Stimulated activated CD8-positive, alpha-beta memory T cell treated with anti-CD3 and anti-CD28 coated beads, Interleukin-15, amount 100 ng/mL, for 48 hours (primary cell): ENCODE measurements around the gene MIXL1.
"Not testable (repeated sequence)": the region's sequence is repeated elsewhere in the genome, so short reads cannot be mapped to it uniquely, and the experiment has no call there.

Experiments
- DNase-seq, 2 donors: peaks; one replicate each; pipeline ENCODE4 v3.0.0-alpha.2; 2020; ENCODE audit warnings: low read depth in 2 of 2

MIXL1 gene

DNA sequence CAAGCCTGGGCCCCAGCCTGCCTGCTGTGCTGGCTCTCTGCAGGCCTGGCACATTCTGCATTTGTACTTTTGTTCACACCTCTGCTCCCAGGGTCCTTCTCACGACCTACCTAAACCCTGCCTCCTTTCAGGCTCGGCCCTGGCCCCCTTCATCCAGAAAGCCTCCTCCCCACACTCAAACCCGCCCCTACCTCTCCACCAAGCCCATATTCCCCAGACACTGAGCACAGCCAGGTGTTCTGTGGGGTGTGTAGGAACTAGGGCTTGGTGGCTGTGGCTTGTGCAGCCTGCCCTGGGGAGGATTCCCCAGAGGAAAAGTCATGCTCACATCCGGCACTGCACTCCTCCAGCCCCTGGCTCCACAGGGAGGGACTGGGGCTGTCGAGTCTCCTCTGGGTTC lies 8.2 kb upstream of the MIXL1 start:
- DNase-seq: no peak

DNA sequence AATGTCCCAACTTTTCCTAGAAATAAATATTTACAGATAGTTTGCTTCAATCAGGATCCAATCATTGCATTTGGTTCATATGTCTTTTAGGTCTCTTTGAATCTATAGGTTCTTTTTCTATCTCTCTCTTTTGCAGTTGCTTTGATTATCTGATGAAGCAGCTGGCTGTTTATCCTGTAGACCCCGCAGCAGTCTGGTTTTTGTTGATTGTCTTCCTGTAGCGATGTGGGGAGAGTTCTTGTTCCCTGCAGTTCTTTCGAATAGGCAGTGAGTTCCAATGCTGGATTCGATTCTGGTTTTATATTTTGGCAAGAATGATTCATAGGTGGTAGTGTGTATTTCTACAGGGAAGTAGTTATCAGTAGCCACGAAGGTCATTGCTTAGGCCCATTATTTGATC lies 7.4 kb upstream of the MIXL1 start:
- DNase-seq: no peak

DNA sequence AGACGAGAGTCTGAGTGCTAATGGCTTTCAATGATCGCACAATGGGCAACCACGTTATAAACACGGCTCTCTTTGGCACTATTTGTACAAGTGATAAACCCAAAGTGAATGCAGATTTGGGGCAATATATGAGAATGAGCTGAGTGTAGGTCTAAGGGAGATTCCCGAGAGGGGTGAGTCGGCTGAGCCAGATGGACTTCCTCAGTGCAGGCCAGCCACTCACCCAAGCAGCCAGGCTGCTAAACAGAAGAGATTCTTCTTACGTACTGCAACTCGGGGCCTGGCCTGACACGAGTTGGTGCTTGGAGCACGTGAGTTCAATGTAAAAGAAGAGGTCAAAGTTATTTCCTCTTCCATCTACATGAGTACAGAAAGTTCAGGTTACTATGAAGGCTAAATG lies 6.2 kb upstream of the MIXL1 start:
- DNase-seq: no peak

DNA sequence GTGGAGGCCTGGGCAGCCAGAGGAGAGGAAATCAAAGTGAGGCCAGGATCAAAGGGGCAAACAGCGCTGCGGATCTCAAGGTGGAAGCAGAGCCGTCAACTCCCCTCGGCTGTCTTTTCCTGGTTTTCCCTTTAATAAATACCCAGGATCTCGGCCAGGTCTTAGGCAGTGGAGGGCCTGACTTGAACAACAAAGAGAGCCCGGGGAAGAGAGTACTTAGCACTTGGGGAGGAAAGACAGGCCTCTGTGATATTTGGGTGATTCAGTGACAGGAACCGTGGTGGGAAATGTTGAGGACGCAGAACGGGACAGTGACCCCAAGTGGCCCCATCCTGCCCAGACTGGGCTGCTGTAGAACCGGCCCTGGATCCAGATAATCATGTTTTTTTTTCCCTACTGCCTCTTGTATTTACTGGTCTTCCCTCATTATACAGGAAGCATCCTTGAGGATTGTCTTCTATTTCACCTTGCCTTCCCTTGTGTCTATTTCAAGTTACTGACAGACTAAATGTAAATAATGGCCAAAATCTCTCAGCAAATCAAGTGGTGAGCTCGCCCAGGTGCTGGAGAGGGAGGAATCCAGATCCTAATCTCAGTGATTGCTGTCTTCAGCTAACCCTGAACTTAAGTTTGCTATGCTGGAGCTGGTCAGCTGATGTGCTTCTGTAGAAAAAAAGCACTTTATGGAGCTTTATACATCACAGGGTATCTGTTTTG lies 2.8 kb upstream of the MIXL1 start:
- no peak for DNase-seq

DNA sequence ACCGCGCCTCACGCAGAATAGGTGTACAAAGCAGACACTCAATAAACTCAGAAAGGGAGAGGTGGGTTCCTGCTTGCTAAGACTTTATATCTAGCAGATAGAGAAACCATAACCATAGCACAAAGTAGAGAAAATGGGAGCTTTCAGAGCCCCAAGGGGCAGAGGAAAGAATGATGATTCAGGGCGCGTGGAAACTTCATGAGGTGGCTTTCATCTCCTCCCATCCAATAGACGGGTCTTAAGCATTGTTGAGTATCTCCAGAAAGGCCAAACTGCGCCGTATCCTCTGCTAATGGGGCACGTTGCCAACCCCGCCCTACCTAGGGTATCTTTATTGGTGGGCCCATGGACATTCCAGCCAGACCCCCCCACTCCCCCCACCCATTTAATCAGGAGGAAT lies 778 bp upstream of the MIXL1 start:
- DNase-seq: no peak

DNA sequence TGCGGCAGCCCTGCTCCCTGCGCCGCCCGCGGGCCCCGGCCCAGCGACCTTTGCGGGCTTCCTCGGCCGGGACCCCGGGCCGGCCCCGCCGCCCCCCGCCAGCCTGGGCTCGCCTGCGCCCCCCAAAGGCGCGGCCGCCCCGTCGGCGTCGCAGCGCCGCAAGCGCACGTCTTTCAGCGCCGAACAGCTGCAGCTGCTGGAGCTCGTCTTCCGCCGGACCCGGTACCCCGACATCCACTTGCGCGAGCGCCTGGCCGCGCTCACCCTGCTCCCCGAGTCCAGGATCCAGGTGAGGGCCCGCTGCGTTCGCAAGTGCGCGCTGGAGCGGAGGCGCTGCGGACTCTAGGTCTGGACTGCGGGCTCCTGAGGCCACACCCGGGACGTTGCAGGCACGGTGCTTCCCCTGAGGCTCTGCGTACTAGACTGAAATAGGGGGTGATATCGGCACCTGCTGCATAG lies 351 bp downstream of the MIXL1 start:
- DNase-seq: no peak

DNA sequence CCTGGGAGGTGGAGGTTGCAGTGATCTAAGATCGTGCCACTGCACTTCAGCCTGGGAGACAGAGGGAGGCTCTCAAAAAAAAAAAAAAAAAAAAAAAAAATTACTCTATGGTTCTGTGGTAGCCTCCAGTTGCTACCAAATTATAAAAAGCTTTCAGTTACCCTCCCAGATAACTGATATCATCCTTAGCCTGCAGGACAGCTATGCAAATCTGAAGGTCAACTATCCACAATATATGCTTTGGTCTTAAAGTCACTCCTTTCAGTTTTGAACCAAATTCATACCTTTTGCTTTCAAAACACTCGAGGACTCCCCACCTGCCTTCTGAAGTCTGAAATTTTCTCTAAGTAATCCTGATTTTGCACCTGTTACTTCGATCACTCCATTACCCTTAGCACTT lies 3.1 kb downstream of the MIXL1 start:
- no peak for DNase-seq

DNA sequence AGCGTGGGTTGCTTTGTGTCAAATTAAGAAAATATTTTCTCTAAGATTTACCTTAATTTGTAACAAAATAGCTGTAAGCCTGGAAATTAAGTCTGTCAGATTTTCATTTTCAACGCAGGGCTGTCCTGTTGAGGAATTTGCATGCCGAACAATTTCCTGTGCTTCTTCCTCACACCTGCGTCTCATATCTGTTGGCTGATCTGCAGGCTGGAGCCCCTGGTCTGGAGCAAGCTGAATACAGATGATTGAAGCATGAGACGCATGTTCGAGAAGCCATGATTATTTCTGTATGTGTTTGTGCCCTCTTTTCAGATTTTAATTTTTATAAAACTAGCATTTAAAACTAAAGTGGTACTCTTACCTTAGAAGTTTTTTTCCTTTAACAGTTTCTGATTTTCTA lies 9.8 kb downstream of the MIXL1 start:
- DNase-seq: no peak

DNA sequence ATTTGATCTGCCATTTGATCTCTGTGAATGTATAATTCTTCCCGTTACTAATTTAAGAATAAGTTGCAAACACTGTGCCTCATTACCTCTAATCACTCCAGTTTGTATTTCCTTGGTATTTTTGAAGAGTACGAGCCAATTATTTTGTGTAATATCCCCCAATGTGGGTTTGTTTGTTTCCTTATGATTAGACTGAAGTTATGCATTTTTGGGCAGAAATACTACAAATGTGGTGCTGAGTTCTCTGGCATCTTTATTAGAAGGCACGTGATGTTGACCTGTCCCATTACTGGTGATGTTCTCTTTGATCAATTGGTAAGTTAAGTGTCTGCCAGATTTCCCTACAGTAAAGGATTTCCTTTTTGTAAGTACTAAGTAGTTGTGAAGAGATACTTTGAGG lies 10.3 kb downstream of the MIXL1 start:
- DNase-seq: no peak

DNA sequence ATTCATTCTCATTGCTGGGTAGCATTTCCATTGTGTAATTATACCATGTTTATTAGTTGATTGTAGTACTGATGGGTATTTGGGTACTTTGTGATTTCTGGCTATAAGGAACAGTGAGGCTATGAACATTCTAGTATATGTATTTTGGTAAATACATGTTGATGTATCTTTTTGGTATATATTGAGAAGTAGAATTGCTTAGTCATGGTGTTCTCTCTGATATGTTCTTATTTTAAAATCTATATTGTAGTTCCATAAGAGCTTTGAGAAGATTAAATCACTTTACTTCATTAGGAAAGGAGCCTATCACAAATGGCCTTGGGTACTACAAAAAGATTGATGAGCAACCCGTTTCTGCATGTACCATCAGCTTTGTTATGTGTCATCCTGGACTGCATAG lies 13.4 kb downstream of the MIXL1 start:
- DNase-seq: no peak

DNA sequence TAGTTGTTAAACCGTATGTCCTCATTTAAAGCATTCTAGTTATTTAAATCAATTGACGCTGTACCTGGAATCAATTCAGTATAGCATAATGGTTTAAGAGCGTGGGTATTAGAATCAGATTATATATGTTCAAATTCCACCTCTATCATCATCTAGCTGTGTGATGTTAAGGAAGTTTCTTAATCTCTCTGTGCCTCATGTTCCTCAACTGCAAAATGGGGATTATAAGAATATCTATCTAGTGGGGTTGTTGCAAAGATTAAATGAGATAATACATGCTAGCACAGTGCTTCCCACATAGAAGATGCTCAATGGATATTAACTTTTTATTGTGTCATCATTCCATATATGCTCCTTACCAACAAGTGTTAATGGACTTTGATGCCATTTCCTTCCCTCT lies 16.0 kb downstream of the MIXL1 start:
- no peak for DNase-seq

DNA sequence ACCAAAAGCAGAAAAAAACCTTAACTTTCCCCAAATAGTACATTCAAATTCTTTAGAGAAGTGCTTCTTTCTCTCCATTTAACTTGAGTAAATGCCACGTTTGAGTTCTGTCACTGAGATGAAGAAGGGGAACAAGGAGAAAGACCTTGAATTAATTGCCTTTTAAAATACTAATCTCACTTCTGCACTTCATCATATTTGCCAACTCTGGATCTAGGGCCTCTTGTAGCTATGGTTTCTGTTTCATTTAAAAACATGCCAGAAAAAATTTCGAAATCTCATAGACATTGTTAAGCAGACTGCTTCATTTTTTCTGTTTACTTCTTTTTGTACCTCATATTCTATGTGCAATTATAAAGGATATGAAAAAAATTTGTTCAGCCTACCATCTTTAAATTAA lies 24.6 kb downstream of the MIXL1 start:
- DNase-seq: no peak

DNA sequence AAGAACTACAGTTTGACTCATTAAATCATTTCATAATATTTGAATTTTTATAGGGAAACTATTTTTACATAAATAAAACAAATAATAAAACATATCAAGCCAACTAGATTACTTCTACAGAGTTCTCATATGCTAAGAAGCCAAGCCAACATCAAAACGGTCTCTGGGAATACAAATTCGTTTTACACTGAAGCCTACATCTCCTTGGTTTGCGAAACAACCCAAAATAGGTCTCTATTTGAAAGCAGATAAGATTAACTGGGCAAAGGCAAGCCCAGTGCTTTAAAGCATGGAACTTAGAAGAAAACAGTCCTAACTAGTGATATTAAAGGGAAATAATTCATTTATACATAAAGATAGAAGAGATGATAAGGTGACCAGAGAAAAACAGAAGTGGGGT lies 25.3 kb downstream of the MIXL1 start:
- DNase-seq: no peak

DNA sequence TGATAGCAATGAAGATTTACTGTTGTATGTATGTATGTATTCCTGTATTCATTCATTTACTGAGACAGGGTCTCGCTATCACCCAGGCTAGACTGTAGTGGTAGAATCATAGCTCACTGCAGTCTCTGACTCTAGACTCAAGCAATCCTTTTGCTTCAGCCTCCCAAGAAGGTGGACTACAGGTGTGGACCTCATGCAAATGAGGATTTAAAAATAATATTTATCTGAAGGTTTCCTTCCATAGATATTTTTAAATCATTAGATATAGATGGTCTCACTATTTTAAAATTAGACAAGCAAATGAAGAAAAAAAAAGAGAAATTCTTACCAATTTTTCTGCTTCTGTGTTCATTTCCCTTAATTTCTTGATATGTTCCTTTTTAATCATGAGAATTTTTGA lies 27.0 kb downstream of the MIXL1 start:
- DNase-seq: no peak

DNA sequence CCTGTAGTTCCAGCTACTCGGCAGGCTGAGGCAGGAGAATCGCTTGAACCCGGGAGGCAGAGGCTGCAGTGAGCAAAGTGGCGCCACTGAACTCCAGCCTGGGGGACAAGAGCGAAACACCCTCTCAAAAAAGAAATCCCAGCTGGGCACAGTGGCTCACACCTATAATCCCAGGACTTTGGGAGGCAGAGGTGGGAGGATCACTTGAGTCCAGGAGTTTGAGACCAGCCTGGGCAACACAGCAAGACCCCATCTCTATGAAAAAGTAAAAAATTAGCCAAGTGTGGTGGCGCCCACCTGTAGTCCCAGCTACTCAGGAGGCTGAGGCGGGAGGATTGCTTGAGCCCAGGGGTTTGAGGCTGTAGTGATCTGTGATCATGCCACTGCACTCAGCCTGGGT lies 29.4 kb downstream of the MIXL1 start:
- not testable (repeated sequence) for DNase-seq

DNA sequence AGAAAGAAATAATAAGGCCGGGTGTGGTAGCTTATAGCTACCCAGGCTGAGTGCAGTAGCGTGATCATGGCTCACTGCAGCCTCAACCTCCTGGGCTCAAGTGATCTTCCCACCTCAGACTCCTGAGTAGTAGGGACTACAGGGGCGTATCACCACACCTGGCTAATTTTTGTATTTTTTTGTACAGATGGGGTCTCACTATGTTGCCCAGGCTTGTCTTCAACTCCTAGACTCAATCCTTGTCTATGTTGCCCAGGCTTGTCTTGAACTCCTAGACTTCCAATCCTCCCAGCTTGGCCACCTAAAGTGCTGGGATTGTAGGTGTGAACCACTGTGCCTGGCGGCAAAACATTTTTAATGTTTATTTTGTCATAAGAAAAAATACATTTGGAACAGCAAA lies 30.5 kb downstream of the MIXL1 start:
- DNase-seq: no peak

DNA sequence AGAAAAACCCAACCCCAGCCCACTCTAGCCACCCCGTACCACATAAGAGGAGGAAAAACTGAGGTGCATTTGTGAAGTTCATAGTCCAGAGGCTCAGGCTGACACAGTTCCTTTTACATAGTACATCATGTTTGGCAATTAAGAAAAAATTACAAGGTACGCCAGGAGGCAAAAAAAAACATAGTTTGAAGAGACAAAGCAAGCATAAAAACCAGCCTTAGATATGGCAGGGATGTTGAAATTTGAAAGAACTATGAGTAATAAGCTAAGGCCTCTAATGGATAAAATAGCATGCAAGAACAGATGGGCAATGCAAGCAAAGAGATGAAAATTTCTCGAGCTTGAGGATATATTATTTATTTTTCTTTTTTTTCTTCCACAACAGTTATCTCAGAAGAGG lies 31.9 kb downstream of the MIXL1 start:
- no peak for DNase-seq

DNA sequence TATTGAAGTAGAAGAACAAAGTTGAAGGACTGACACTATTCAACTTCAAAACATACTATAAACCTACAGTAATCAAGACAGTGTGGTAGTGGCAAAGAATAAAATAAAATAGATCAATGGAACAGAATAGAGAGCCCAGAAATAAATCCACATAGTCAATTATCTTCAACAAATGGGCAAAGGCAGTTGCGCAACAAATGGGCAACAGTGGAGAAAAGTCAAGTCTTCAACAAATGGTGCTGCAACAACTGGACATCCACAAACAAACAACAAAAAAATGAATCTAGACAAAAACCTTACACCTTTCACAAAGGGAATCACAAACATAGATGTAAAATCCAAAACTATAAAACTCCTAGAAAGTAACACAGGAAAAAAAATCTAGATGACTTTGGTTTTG lies 38.4 kb downstream of the MIXL1 start:
- no peak for DNase-seq

DNA sequence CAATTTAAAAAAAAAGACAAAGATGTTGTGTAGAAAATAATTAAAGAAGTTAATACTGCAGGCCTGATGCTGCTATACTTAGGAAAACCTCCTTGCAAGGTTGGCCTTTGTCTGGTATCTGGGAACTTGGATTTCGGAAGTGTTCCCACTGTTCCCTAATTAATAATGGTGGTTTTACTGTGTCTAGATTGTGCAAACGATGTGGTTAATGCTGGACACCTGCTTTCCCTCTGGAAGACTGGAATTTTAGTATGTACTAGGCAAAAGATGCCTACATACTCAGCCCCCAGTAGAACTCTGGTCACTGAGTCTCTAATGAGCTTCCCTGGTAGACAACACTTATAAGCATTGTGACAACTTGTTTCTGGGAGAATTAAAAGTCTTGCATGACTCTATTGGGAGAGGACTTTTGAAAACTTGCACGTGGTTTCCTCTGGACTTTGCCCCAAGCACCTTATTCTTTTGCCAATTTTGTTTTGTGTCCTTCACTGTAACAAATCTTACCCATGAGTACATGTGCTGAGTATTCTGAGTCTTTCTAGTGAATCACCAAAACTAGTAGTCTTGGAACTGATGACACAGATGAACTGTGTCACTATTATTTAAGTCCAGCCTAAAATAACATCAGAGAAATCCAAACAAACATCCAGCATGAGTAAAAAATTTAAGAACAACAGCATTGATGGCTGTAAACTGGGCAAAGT lies 45.1 kb downstream of the MIXL1 start:
- no peak for DNase-seq

DNA sequence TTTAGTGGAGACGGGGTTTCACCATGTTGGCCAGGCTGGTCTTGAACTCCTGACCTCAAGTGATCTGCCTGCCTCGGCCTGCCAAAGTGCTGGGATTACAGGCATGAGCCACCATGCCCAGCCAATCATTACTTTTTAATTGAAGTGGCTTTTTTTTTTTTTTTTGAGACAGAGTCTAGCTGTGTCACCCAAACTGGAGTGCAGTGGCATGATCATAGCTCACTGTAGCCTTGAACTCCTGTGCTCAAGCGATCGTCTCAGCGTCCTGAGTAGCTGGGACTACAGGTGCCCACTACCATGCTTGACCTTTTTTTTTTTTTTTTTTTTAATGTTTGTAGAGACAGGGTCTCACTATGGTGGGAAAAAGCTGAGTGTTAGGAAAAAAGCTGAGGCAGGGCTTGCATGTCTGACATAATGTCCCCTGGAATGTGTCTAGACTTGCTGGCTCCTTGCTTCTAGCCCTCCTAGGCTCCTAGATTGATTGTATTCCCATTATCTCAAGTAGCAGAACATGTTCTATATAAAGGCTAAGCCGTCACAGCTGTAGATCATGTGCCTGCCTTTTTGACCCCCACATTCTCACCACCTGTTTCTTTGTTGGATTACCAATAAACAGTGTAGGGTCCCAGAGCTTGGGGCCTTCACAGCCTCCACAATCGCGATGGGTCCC lies 48.9 kb downstream of the MIXL1 start:
- DNase-seq: not testable (repeated sequence)

DNA sequence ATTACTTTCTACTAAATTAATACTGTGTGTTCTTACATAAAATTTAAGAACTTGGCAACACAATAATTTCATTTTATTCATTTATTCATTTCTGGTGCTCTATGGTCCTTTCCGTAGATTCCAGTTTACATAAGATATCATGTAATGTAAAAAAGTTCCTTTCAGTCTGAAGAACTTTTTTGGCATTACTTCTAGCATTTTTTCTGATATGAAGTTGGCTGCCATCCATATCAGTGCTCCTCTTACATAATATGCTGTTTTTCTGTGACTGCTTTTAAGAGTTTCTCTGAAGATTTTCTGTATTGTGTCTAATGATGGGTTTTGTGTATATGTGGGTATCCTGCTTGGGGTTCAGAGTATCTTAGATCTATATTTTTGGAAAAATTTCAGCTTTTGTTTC lies 50.7 kb downstream of the MIXL1 start:
- DNase-seq: no peak

DNA sequence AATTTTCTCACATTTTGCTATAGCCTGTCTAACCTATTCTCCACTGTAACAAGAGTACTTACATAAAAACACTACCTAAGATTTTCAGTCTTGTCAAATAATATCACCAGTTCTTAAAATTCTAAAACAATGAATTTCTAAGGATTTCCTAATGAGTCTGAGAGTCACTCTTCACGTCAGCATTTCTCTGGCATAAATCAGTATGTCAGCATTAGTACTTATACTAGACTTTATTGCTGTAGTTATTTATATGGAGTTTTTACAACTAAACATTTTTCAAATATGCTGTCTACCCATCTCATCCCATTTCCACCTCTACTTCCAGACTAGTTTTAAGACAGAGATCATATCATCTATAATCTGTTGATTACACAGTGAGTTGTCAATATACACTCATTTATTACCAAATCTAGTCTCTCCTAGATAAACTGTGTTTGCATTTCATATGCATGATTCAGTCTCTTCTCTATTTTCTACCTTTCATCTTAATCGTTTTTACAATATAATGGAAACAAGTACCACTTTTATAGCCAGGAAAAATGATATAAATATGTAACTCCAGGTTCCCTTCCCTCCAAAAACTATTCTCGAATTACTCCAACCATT lies 52.7 kb downstream of the MIXL1 start:
- no peak for DNase-seq
